Endodermal cell (in vitro differentiated cells): ENCODE measurements around the gene RNF4. TPM values are rescaled to one million over a fixed set of nuclear protein-coding genes. Genes with fewer than 3 reads are reported as not detected.
A peak's percentile ranks its signal among the peaks of the same experiment; 100 is the strongest.

ENCODE experiments used
- DNase-seq: peaks from one replicate; pipeline ENCODE4 v3.0.0-alpha.2; 2017
- H3K27ac ChIP-seq: 2 replicates; pipeline ENCODE4 v1.5.1; 2013; ENCODE audit warnings: mild to moderate bottlenecking, low read depth, low read length, moderate library complexity
- H3K27me3 ChIP-seq: 2 replicates; pipeline ENCODE4 v1.6.1; 2013; ENCODE audit warnings: mild to moderate bottlenecking, low read length, moderate library complexity; ENCODE audit not compliant: insufficient read depth, control insufficient read depth, poor library complexity, severe bottlenecking
- H3K36me3 ChIP-seq: 2 replicates; pipeline ENCODE4 v1.7.0; 2013; ENCODE audit warnings: mild to moderate bottlenecking, low read length, moderate library complexity; ENCODE audit not compliant: control insufficient read depth, insufficient read depth
- H3K4me1 ChIP-seq: one replicate; pipeline ENCODE4 v1.7.0; 2013; ENCODE audit warnings: low read length; ENCODE audit not compliant: control insufficient read depth, insufficient read depth
- H3K4me3 ChIP-seq: 2 replicates; pipeline ENCODE4 v1.5.1; 2013; ENCODE audit warnings: mild to moderate bottlenecking, low read length, moderate library complexity
- H3K9ac ChIP-seq: 2 replicates; pipeline ENCODE4 v1.6.1; 2013; ENCODE audit warnings: mild to moderate bottlenecking, low read length, moderate library complexity; ENCODE audit not compliant: poor library complexity, severe bottlenecking; ENCODE audit errors: extremely low read depth
- H3K9me3 ChIP-seq: 2 replicates; pipeline ENCODE4 v1.6.1; 2013; ENCODE audit warnings: mild to moderate bottlenecking, low read length, moderate library complexity; ENCODE audit not compliant: control insufficient read depth
- H3K27ac Mint-ChIP-seq: 2 replicates; pipeline ENCODE4 v1.8.0; 2020; ENCODE audit warnings: mixed read lengths
- H3K27me3 Mint-ChIP-seq: 2 replicates; pipeline ENCODE4 v1.8.0; 2021; ENCODE audit warnings: mild to moderate bottlenecking, mixed read lengths; ENCODE audit not compliant: insufficient read depth
- H3K36me3 Mint-ChIP-seq: 2 replicates; pipeline ENCODE4 v1.8.0; 2020; ENCODE audit warnings: low read depth, mixed read lengths
- H3K4me1 Mint-ChIP-seq: 2 replicates; pipeline ENCODE4 v1.8.0; 2020; ENCODE audit warnings: mixed read lengths
- H3K4me3 Mint-ChIP-seq: 2 replicates; pipeline ENCODE4 v1.8.0; 2020; ENCODE audit warnings: mild to moderate bottlenecking, moderate library complexity, mixed read lengths
- H3K9me3 Mint-ChIP-seq: 2 replicates; pipeline ENCODE4 v1.8.0; 2020; ENCODE audit warnings: mild to moderate bottlenecking, mixed read lengths
- WGBS, 2 experiments: methylation state at CpG; one replicate each; pipeline versions ENCODE4 v1.1.5 to v1.1.7; 2013; ENCODE audit warnings: missing lambda C conversion rate in 2 of 2, mixed read lengths in 1 of 2; ENCODE audit not compliant: insufficient coverage in 1 of 2, insufficient read length in 1 of 2; 5-methylcytosine and 5-hydroxymethylcytosine counted together
- total RNA-seq, 2 donors: library from RNA; stranded (reverse); fragmentation: NEBNext Ultra II Directional in 1 of 2; extraction: Animal tissue kit (Norgen Biotek cat#: 25700) in 1 of 2; gene quantifications; 2 replicates in 1 of 2; 3 replicates in 1 of 2; pipeline ENCODE4 v1.2.1, GENCODE V29; 2021
- TF ChIP-seq, protein P1 (sequence below): fragments of 200-600 bp; sonication (generic); conservative IDR thresholded peaks from 2 replicates; pipeline ENCODE4 v1.5.0; 2021; ENCODE audit warnings: antibody characterized with exemption, mild to moderate bottlenecking

The RNF4 gene
- total RNA-seq, 2 donors from 2014 or later: 73.2 to 93.6 TPM

DNA sequence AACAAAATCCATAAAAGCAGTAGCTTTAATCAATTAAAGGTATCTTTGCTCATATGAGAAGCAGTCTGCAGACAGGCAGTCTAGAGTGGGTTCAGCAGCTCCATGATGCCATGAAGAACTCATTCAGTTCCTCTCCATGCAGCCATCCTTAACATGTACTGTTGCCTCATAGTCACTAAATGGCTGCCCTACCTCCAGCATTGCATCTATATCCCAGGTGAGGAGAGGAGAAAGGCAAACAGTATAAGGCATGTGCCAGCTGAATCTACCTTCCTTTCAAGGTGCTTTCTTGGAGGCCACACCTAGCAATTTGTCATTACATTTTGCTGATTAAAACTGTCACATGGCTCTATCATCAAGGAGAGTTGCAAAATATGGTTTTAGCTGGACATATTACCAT lies 36.9 kb upstream of the RNF4 start:
- Histone ChIP-seq H3K27ac (no peak overlapping the region), H3K9me3 (no peaks in the 10 kb centered on the region), H3K36me3 (no peaks in the 10 kb centered on the region), H3K9ac (no peak overlapping the region), H3K4me1 (no peaks in the 10 kb centered on the region), H3K27me3 (no peaks in the 10 kb centered on the region), H3K4me3 (no peak overlapping the region)
- Mint-ChIP-seq H3K36me3 (no peaks in the 10 kb centered on the region), H3K9me3 (no peaks in the 10 kb centered on the region), H3K27me3 (peaks cover 7% of the 10 kb centered on the region), H3K4me3 (no peak overlapping the region), H3K4me1 (no peaks in the 10 kb centered on the region), H3K27ac (no peak overlapping the region)
- no peak for DNase-seq
- TF ChIP-seq, protein P1, sequence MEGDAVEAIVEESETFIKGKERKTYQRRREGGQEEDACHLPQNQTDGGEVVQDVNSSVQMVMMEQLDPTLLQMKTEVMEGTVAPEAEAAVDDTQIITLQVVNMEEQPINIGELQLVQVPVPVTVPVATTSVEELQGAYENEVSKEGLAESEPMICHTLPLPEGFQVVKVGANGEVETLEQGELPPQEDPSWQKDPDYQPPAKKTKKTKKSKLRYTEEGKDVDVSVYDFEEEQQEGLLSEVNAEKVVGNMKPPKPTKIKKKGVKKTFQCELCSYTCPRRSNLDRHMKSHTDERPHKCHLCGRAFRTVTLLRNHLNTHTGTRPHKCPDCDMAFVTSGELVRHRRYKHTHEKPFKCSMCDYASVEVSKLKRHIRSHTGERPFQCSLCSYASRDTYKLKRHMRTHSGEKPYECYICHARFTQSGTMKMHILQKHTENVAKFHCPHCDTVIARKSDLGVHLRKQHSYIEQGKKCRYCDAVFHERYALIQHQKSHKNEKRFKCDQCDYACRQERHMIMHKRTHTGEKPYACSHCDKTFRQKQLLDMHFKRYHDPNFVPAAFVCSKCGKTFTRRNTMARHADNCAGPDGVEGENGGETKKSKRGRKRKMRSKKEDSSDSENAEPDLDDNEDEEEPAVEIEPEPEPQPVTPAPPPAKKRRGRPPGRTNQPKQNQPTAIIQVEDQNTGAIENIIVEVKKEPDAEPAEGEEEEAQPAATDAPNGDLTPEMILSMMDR: no peak

- Mint-ChIP-seq H3K27ac (no peak overlapping the region), H3K4me1 (peaks cover 2% of the 10 kb centered on the region), H3K36me3 (no peaks in the 10 kb centered on the region), H3K9me3 (no peaks in the 10 kb centered on the region), H3K4me3 (no peak overlapping the region), H3K27me3 (peaks cover 7% of the 10 kb centered on the region)
- WGBS, 2 experiments: 89 to 90% methylated on average over 16 to 20 of the region's 20 CpGs
- Histone ChIP-seq H3K36me3 (no peaks in the 10 kb centered on the region), H3K27ac (no peak overlapping the region), H3K4me3 (no peak overlapping the region), H3K27me3 (no peaks in the 10 kb centered on the region), H3K9ac (no peak overlapping the region), H3K4me1 (no peaks in the 10 kb centered on the region), H3K9me3 (no peaks in the 10 kb centered on the region)
- DNase-seq: peak; percentile 59
- TF ChIP-seq, protein P1: no peak
Measured at GRCh38 chr4:2432991-2433530, 35.8 kb upstream of the RNF4 start.

DNA sequence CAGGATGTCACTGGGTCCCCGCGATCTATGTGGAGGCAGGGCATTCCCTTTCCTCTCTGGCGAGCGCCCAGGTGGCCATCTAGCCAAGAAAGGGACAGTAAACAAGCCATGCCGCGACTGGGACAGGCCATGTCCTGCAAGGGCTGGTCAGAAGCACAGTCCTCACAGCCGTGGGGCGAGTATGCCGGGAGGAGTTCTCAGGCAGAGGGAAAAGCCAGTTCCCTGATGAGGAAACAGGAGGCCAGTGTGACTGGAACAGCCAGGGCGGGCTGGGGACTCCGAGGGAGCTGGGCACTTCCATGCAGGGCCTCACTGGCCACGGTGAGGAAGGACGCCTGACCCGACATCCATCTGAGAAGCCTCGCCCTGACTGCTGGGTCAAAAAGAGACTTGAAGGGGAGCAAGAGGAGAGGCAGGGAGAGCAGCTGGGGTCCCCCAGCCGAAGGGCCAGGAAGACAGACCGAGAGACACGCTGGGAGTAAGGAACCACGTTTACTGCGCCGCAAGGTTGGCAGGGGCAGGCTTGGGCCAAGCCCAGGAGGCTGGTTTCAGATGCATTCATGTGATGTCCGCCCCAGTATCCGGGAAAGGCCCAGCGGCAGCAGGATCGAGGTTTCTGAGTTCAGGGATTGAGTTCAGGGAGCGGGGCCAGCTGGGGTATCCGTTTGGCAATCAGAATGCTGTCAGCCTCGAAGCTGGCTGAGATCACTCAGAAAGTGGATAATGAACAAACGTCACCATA lies 35.1 kb upstream of the RNF4 start:
- no peaks in the 10 kb centered on the region for H3K4me1 ChIP-seq
- H3K4me3 ChIP-seq: no peak overlapping the region
- 89 to 91% methylated on average over 22 to 29 of the region's 29 CpGs for WGBS, 2 experiments
- H3K36me3 ChIP-seq: no peaks in the 10 kb centered on the region
- H3K27me3 Mint-ChIP-seq: peaks cover 7% of the 10 kb centered on the region
- TF ChIP-seq, protein P1: no peak
- peaks cover 2% of the 10 kb centered on the region for H3K4me1 Mint-ChIP-seq
- no peaks in the 10 kb centered on the region for H3K27me3 ChIP-seq
- H3K9me3 ChIP-seq: no peaks in the 10 kb centered on the region
- H3K27ac ChIP-seq: no peak overlapping the region
- no peak overlapping the region for H3K27ac Mint-ChIP-seq
- no peak overlapping the region for H3K9ac ChIP-seq
- peak; percentile 56 for DNase-seq
- no peaks in the 10 kb centered on the region for H3K9me3 Mint-ChIP-seq
- no peaks in the 10 kb centered on the region for H3K36me3 Mint-ChIP-seq
- no peak overlapping the region for H3K4me3 Mint-ChIP-seq
